PC-9 (cell line): ENCODE data around the gene BTBD17. TPM values are rescaled to one million over a fixed set of nuclear protein-coding genes. Genes with fewer than 3 reads are reported as not detected.

Experiments
- BruUV-seq: library from RNA; stranded (reverse); fragments of 400-500 nt; replicated peaks from 2 replicates; lab custom pipeline; 2021; lab: Mats Ljungman, UMichigan
- CTCF ChIA-PET: fragments of 300-600 bp; sonication (Branson Sonifier 250); formaldehyde crosslinking; loops from one replicate; lab custom pipeline; 2022; ENCODE audit warnings: antibody characterized with exemption; lab: Charles Lee
- POLR2A ChIA-PET: fragments of 300-600 bp; sonication (Branson Sonifier 250); formaldehyde crosslinking; loops from one replicate; lab custom pipeline; 2022; ENCODE audit warnings: antibody characterized with exemption; ENCODE audit not compliant: unreplicated experiment; lab: Charles Lee
- DNase-seq, 2 experiments: peaks; one replicate each; pipeline versions ENCODE4 v3.0.0 to v3.0.0-alpha.2; 2015 to 2022; ENCODE audit warnings: mixed read lengths in 1 of 2
- H2AFZ ChIP-seq: fragments of 200-600 bp; sonication (generic); 2 replicates; pipeline ENCODE4 v1.8.1; 2017; ENCODE audit warnings: antibody characterized with exemption
- H3F3A ChIP-seq: fragments of 200-600 bp; sonication (generic); 2 replicates; pipeline ENCODE4 v1.8.1; 2017; ENCODE audit warnings: antibody characterized with exemption, mild to moderate bottlenecking, low read depth; ENCODE audit not compliant: insufficient read depth
- H3K27ac ChIP-seq: fragments of 200-600 bp; sonication (generic); 2 replicates; pipeline ENCODE4 v1.6.1; 2016; ENCODE audit warnings: mixed run types
- H3K27me3 ChIP-seq: fragments of 200-600 bp; sonication (generic); 2 replicates; pipeline ENCODE4 v1.6.1; 2016; ENCODE audit warnings: low read depth, mixed run types; ENCODE audit not compliant: insufficient read depth
- H3K36me3 ChIP-seq: fragments of 200-600 bp; sonication (generic); 2 replicates; pipeline ENCODE4 v1.6.1; 2016; ENCODE audit warnings: low read depth, mixed run types
- H3K4me1 ChIP-seq: fragments of 200-600 bp; sonication (generic); replicated peaks from 2 replicates; pipeline ENCODE4 v1.6.1; 2016; ENCODE audit warnings: mixed run types; ENCODE audit not compliant: insufficient read depth
- H3K4me2 ChIP-seq: fragments of 200-600 bp; sonication (generic); 2 replicates; pipeline ENCODE4 v1.6.1; 2017; ENCODE audit warnings: mixed run types
- H3K4me3 ChIP-seq: fragments of 200-600 bp; sonication (generic); 2 replicates; pipeline ENCODE4 v1.6.1; 2016; ENCODE audit warnings: mixed run types
- H3K79me2 ChIP-seq: fragments of 200-600 bp; sonication (generic); 2 replicates; pipeline ENCODE4 v1.6.1; 2017; ENCODE audit warnings: low read depth, mixed run types
- H3K9me2 ChIP-seq: fragments of 200-600 bp; sonication (generic); 2 replicates; pipeline ENCODE4 v1.8.1; 2017; ENCODE audit warnings: mild to moderate bottlenecking; ENCODE audit not compliant: insufficient read depth
- H3K9me3 ChIP-seq: fragments of 200-600 bp; sonication (generic); 2 replicates; pipeline ENCODE4 v1.8.1; 2016; ENCODE audit warnings: low read depth; ENCODE audit not compliant: insufficient read depth
- H4K20me1 ChIP-seq: fragments of 200-600 bp; sonication (generic); 2 replicates; pipeline ENCODE4 v1.8.1; 2017; ENCODE audit not compliant: insufficient read depth
- EZH2 ChIP-seq: fragments of 200-600 bp; sonication (generic); IDR thresholded peaks from 2 replicates; pipeline ENCODE4 v1.8.0; 2017; ENCODE audit warnings: antibody characterized with exemption, low read depth
- intact Hi-C: fragments of 100-400 bp; cut with micrococcal nuclease; formaldehyde crosslinking; loops from one replicate; pipeline ENCODE4 v1.10.0; 2022; ENCODE audit not compliant: unreplicated experiment
- total RNA-seq: library from RNA; stranded (reverse); gene quantifications from 2 replicates; pipeline ENCODE4 v1.2.3, GENCODE V29; 2021
- TF ChIP-seq, protein P1 (sequence below): fragments of 200-600 bp; sonication (generic); conservative IDR thresholded peaks from 2 replicates; pipeline ENCODE4 v1.6.1; 2017; ENCODE audit warnings: mixed run types, antibody characterized with exemption, mild to moderate bottlenecking, moderate library complexity

Gene BTBD17
- total RNA-seq, 1 experiment from 2014 or later, result not detected

DNA sequence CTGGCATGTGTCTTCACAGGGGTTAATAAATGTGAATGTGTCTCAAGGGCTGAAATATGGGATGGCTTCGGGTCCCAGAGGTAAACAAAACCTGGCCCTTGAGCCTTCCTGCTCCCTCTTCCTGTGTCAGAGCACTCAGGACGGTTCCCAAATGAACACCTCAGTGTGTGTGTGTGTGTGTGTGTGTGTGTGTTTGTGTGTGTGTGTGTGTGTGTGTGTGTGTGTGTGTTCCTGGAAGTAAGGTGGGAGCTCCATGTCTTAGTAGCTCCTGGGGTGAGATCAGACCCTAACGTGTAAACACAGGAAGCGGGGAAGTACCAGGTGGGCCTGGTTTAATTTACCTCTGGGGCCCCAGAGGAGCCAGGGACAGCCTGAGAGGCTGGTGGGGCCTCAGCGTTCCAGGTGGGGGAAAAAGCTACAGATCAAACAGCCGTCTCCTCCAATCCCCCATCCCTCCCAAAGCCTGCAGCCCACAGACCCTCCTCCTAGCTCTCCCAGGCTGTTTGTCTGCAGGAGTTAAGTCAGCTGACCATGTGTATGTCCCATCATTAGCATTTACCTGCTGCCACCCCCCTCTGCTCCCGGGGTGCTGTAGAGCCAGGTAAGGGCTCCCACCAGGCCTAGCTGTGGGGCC lies 29.5 kb downstream of the BTBD17 start:
- ChIA-PET CTCF (no interaction called here), POLR2A (no interaction called here)
- intact Hi-C loops, result no loop called here
- Histone ChIP-seq H3K36me3 (no peaks in the 10 kb centered on the region), H2AFZ (no peak overlapping the region), H3F3A (no peaks in the 10 kb centered on the region), H3K9me3 (no peaks in the 10 kb centered on the region), H3K4me2 (no peak overlapping the region), H3K27ac (no peak overlapping the region), H4K20me1 (no peaks in the 10 kb centered on the region), H3K79me2 (no peaks in the 10 kb centered on the region), H3K9me2 (no peaks in the 10 kb centered on the region), H3K27me3 (peaks cover 71% of the 10 kb centered on the region), H3K4me3 (no peak overlapping the region), H3K4me1 (no peaks in the 10 kb centered on the region)
- TF ChIP-seq, protein P1, sequence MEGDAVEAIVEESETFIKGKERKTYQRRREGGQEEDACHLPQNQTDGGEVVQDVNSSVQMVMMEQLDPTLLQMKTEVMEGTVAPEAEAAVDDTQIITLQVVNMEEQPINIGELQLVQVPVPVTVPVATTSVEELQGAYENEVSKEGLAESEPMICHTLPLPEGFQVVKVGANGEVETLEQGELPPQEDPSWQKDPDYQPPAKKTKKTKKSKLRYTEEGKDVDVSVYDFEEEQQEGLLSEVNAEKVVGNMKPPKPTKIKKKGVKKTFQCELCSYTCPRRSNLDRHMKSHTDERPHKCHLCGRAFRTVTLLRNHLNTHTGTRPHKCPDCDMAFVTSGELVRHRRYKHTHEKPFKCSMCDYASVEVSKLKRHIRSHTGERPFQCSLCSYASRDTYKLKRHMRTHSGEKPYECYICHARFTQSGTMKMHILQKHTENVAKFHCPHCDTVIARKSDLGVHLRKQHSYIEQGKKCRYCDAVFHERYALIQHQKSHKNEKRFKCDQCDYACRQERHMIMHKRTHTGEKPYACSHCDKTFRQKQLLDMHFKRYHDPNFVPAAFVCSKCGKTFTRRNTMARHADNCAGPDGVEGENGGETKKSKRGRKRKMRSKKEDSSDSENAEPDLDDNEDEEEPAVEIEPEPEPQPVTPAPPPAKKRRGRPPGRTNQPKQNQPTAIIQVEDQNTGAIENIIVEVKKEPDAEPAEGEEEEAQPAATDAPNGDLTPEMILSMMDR, result no peak
- no peak for TF ChIP-seq EZH2
- no peak for DNase-seq
- BruUV-seq, result no TSS peak

DNA sequence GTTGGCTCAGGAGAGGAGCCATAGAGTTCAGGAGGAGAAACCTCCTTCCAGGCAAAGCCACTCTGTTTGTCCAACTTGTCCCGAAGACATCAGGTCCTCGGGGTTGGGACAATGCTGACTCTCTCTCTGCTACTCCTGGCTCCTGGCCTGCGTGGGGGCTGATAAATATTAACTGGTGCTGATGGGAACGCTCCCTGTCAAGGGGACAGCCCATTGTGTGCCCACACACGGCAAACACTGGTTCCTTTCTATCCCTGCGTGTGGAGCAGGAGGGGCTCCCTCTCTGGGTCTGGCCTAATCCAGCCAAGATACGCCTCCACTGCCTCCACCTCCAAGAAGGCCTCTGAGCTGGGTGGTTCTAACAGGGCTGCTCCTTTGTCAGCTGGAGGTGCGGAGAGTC lies 31.2 kb downstream of the BTBD17 start:
- TF ChIP-seq, protein P1, result no peak
- TF ChIP-seq EZH2, result no peak
- Histone ChIP-seq H3K9me3 (no peaks in the 10 kb centered on the region), H3K4me3 (no peak overlapping the region), H3K27me3 (peaks cover 57% of the 10 kb centered on the region), H3K4me1 (no peaks in the 10 kb centered on the region), H2AFZ (no peak overlapping the region), H3K27ac (no peak overlapping the region), H3K79me2 (no peaks in the 10 kb centered on the region), H3F3A (no peaks in the 10 kb centered on the region), H4K20me1 (no peaks in the 10 kb centered on the region), H3K9me2 (no peaks in the 10 kb centered on the region), H3K4me2 (no peak overlapping the region), H3K36me3 (no peaks in the 10 kb centered on the region)
- CTCF ChIA-PET, result no interaction called here
- no TSS peak for BruUV-seq
- intact Hi-C loops, result no loop called here
- POLR2A ChIA-PET, result no interaction called here
- DNase-seq, result no peak

DNA sequence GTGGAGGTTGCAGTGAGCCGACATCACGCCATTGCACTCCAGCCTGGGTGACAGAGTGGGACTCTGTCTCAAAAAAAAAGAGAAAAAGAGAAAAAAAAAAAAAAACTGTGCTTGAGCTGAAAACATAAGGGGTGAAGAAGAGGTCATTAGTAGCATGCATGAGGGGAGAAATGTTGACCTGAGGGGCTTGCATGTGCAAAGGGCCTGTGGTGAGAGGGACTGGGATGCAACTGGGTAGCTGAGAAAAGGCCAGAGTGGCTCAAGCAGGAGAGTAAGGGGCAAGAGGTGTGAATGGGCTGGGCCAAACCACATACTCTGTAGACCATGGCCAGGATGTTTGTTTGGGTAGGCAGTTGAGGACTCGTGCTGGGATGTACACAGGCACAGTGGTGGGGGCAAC lies 32.3 kb downstream of the BTBD17 start:
- no peak overlapping the region for H3K4me3 ChIP-seq
- H3K4me2 ChIP-seq, result no peak overlapping the region
- H4K20me1 ChIP-seq, result no peaks in the 10 kb centered on the region
- no peaks in the 10 kb centered on the region for H3F3A ChIP-seq
- CTCF ChIA-PET, result interaction anchor here (0.7 kb wide), 1 partner anchor 271 kb away, joined by 3 read pairs; no protein-coding TSS in a partner anchor
- no peaks in the 10 kb centered on the region for H3K4me1 ChIP-seq
- no peak for DNase-seq
- no peaks in the 10 kb centered on the region for H3K79me2 ChIP-seq
- H3K36me3 ChIP-seq, result no peaks in the 10 kb centered on the region
- intact Hi-C loops, result no loop called here
- no peak overlapping the region for H2AFZ ChIP-seq
- no peaks in the 10 kb centered on the region for H3K9me2 ChIP-seq
- H3K9me3 ChIP-seq, result no peaks in the 10 kb centered on the region
- peaks cover 57% of the 10 kb centered on the region for H3K27me3 ChIP-seq
- no peak overlapping the region for H3K27ac ChIP-seq
- no peak for TF ChIP-seq EZH2
- TF ChIP-seq, protein P1, result no peak
- BruUV-seq, result no TSS peak
- POLR2A ChIA-PET, result no interaction called here
